Measurements from ENCODE around the gene C8B.
A peak's percentile ranks its signal among the peaks of the same experiment; 100 is the strongest.

C8B gene

GRCh38 chr1:56965916-56966697, at the start of gene C8B:
TSS of gene C8B (minus strand) at chr1:56966015. CDS start at chr1:56965948, 67 bp downstream.
- H3K9ac ChIP-seq (ENCODE audit: low read length in 2 of 2): no peak within 1 kb of the TSS
- no peaks in the 10 kb centered on the region for H3K27me3 ChIP-seq (ENCODE audit: control insufficient read depth in 1 of 2, insufficient read depth in 2 of 2, low read length in 2 of 2)
- H3K4me1 ChIP-seq (ENCODE audit: control insufficient read depth, insufficient read depth, low read length): no peaks in the 10 kb centered on the region
- no peaks in the 10 kb centered on the region for H3K9me3 ChIP-seq (ENCODE audit: control insufficient read depth in 2 of 2, low read length in 2 of 2)
- no peak within 1 kb of the TSS for H3K4me3 ChIP-seq (ENCODE audit: low read length in 2 of 2)
- H3K27ac ChIP-seq (ENCODE audit: low read length): no peak within 1 kb of the TSS
- H3K36me3 ChIP-seq (ENCODE audit: control insufficient read depth in 2 of 2, insufficient read depth in 2 of 2, low read length in 2 of 2): no peaks in the 10 kb centered on the region

GRCh38 chr1:57015071-57015470, 49.3 kb upstream of the C8B start:
- Histone ChIP-seq H3K27me3 (ENCODE audit: control insufficient read depth in 1 of 2, insufficient read depth in 2 of 2, low read length in 2 of 2) (no peaks in the 10 kb centered on the region), H3K4me1 (ENCODE audit: control insufficient read depth, insufficient read depth, low read length) (peaks cover 3% of the 10 kb centered on the region), H3K9ac (ENCODE audit: low read length in 2 of 2) (no peak overlapping the region), H3K4me3 (ENCODE audit: low read length in 2 of 2) (no peak overlapping the region), H3K36me3 (ENCODE audit: control insufficient read depth in 2 of 2, insufficient read depth in 2 of 2, low read length in 2 of 2) (no peaks in the 10 kb centered on the region), H3K9me3 (ENCODE audit: control insufficient read depth in 2 of 2, low read length in 2 of 2) (no peaks in the 10 kb centered on the region), H3K27ac (ENCODE audit: low read length) (no peak overlapping the region)

GRCh38 chr1:57013522-57013921, 47.7 kb upstream of the C8B start:
- Histone ChIP-seq H3K36me3 (ENCODE audit: control insufficient read depth in 2 of 2, insufficient read depth in 2 of 2, low read length in 2 of 2) (no peaks in the 10 kb centered on the region), H3K9ac (ENCODE audit: low read length in 2 of 2) (no peak overlapping the region), H3K9me3 (ENCODE audit: control insufficient read depth in 2 of 2, low read length in 2 of 2) (no peaks in the 10 kb centered on the region), H3K27ac (ENCODE audit: low read length) (no peak overlapping the region), H3K4me1 (ENCODE audit: control insufficient read depth, insufficient read depth, low read length) (peaks cover 3% of the 10 kb centered on the region), H3K4me3 (ENCODE audit: low read length in 2 of 2) (no peak overlapping the region), H3K27me3 (ENCODE audit: control insufficient read depth in 1 of 2, insufficient read depth in 2 of 2, low read length in 2 of 2) (no peaks in the 10 kb centered on the region)

GRCh38 chr1:57012315-57012714, 46.5 kb upstream of the C8B start:
- H3K9ac ChIP-seq (ENCODE audit: low read length in 2 of 2): no peak overlapping the region
- peak overlapping the region; percentile 0 for H3K27ac ChIP-seq (ENCODE audit: low read length)
- H3K9me3 ChIP-seq (ENCODE audit: control insufficient read depth in 2 of 2, low read length in 2 of 2): no peaks in the 10 kb centered on the region
- no peaks in the 10 kb centered on the region for H3K27me3 ChIP-seq (ENCODE audit: control insufficient read depth in 1 of 2, insufficient read depth in 2 of 2, low read length in 2 of 2)
- peaks cover 3% of the 10 kb centered on the region for H3K4me1 ChIP-seq (ENCODE audit: control insufficient read depth, insufficient read depth, low read length)
- H3K36me3 ChIP-seq (ENCODE audit: control insufficient read depth in 2 of 2, insufficient read depth in 2 of 2, low read length in 2 of 2): no peaks in the 10 kb centered on the region
- peak overlapping the region in 1 of 2 donors; percentile 26 for H3K4me3 ChIP-seq (ENCODE audit: low read length in 2 of 2)

GRCh38 chr1:57010511-57010910, 44.7 kb upstream of the C8B start:
- H3K4me3 ChIP-seq (ENCODE audit: low read length in 2 of 2): no peak overlapping the region
- no peak overlapping the region for H3K27ac ChIP-seq (ENCODE audit: low read length)
- peaks cover 3% of the 10 kb centered on the region for H3K4me1 ChIP-seq (ENCODE audit: control insufficient read depth, insufficient read depth, low read length)
- no peaks in the 10 kb centered on the region for H3K27me3 ChIP-seq (ENCODE audit: control insufficient read depth in 1 of 2, insufficient read depth in 2 of 2, low read length in 2 of 2)
- no peaks in the 10 kb centered on the region for H3K36me3 ChIP-seq (ENCODE audit: control insufficient read depth in 2 of 2, insufficient read depth in 2 of 2, low read length in 2 of 2)
- no peak overlapping the region for H3K9ac ChIP-seq (ENCODE audit: low read length in 2 of 2)
- no peaks in the 10 kb centered on the region for H3K9me3 ChIP-seq (ENCODE audit: control insufficient read depth in 2 of 2, low read length in 2 of 2)

GRCh38 chr1:57007948-57008347, 42.1 kb upstream of the C8B start:
- H3K9me3 ChIP-seq (ENCODE audit: control insufficient read depth in 2 of 2, low read length in 2 of 2): no peaks in the 10 kb centered on the region
- H3K4me1 ChIP-seq (ENCODE audit: control insufficient read depth, insufficient read depth, low read length): peaks cover 3% of the 10 kb centered on the region
- no peaks in the 10 kb centered on the region for H3K36me3 ChIP-seq (ENCODE audit: control insufficient read depth in 2 of 2, insufficient read depth in 2 of 2, low read length in 2 of 2)
- no peak overlapping the region for H3K27ac ChIP-seq (ENCODE audit: low read length)
- no peaks in the 10 kb centered on the region for H3K27me3 ChIP-seq (ENCODE audit: control insufficient read depth in 1 of 2, insufficient read depth in 2 of 2, low read length in 2 of 2)
- no peak overlapping the region for H3K9ac ChIP-seq (ENCODE audit: low read length in 2 of 2)
- H3K4me3 ChIP-seq (ENCODE audit: low read length in 2 of 2): no peak overlapping the region

GRCh38 chr1:57007472-57007871, 41.7 kb upstream of the C8B start:
- Histone ChIP-seq H3K27ac (ENCODE audit: low read length) (no peak overlapping the region), H3K36me3 (ENCODE audit: control insufficient read depth in 2 of 2, insufficient read depth in 2 of 2, low read length in 2 of 2) (no peaks in the 10 kb centered on the region), H3K4me1 (ENCODE audit: control insufficient read depth, insufficient read depth, low read length) (peaks cover 3% of the 10 kb centered on the region), H3K4me3 (ENCODE audit: low read length in 2 of 2) (no peak overlapping the region), H3K27me3 (ENCODE audit: control insufficient read depth in 1 of 2, insufficient read depth in 2 of 2, low read length in 2 of 2) (no peaks in the 10 kb centered on the region), H3K9ac (ENCODE audit: low read length in 2 of 2) (no peak overlapping the region), H3K9me3 (ENCODE audit: control insufficient read depth in 2 of 2, low read length in 2 of 2) (no peaks in the 10 kb centered on the region)

GRCh38 chr1:57003398-57004139, 37.8 kb upstream of the C8B start:
- no peaks in the 10 kb centered on the region for H3K9me3 ChIP-seq (ENCODE audit: control insufficient read depth in 2 of 2, low read length in 2 of 2)

GRCh38 chr1:56995414-56996100, 29.7 kb upstream of the C8B start:
- H3K27me3 ChIP-seq (ENCODE audit: control insufficient read depth in 1 of 2, insufficient read depth in 2 of 2, low read length in 2 of 2): no peaks in the 10 kb centered on the region
- H3K27ac ChIP-seq (ENCODE audit: low read length): no peak overlapping the region
- H3K36me3 ChIP-seq (ENCODE audit: control insufficient read depth in 2 of 2, insufficient read depth in 2 of 2, low read length in 2 of 2): no peaks in the 10 kb centered on the region
- H3K4me3 ChIP-seq (ENCODE audit: low read length in 2 of 2): no peak overlapping the region
- no peaks in the 10 kb centered on the region for H3K9me3 ChIP-seq (ENCODE audit: control insufficient read depth in 2 of 2, low read length in 2 of 2)
- no peak overlapping the region for H3K9ac ChIP-seq (ENCODE audit: low read length in 2 of 2)
- peaks cover 4% of the 10 kb centered on the region for H3K4me1 ChIP-seq (ENCODE audit: control insufficient read depth, insufficient read depth, low read length)

More at GRCh38 chr1:57003398-57004139, 37.8 kb upstream of the C8B start:
- H3K27ac ChIP-seq (ENCODE audit: low read length): no peak overlapping the region
- H3K27me3 ChIP-seq (ENCODE audit: control insufficient read depth in 1 of 2, insufficient read depth in 2 of 2, low read length in 2 of 2): no peaks in the 10 kb centered on the region
- no peak overlapping the region for H3K9ac ChIP-seq (ENCODE audit: low read length in 2 of 2)
- H3K36me3 ChIP-seq (ENCODE audit: control insufficient read depth in 2 of 2, insufficient read depth in 2 of 2, low read length in 2 of 2): no peaks in the 10 kb centered on the region
- no peaks in the 10 kb centered on the region for H3K4me1 ChIP-seq (ENCODE audit: control insufficient read depth, insufficient read depth, low read length)
- no peak overlapping the region for H3K4me3 ChIP-seq (ENCODE audit: low read length in 2 of 2)

GRCh38 chr1:56993475-56993874, 27.7 kb upstream of the C8B start:
- no peak overlapping the region for H3K27ac ChIP-seq (ENCODE audit: low read length)
- no peaks in the 10 kb centered on the region for H3K36me3 ChIP-seq (ENCODE audit: control insufficient read depth in 2 of 2, insufficient read depth in 2 of 2, low read length in 2 of 2)
- H3K9me3 ChIP-seq (ENCODE audit: control insufficient read depth in 2 of 2, low read length in 2 of 2): no peaks in the 10 kb centered on the region
- no peak overlapping the region for H3K4me3 ChIP-seq (ENCODE audit: low read length in 2 of 2)
- H3K4me1 ChIP-seq (ENCODE audit: control insufficient read depth, insufficient read depth, low read length): peaks cover 4% of the 10 kb centered on the region
- H3K27me3 ChIP-seq (ENCODE audit: control insufficient read depth in 1 of 2, insufficient read depth in 2 of 2, low read length in 2 of 2): no peaks in the 10 kb centered on the region
- H3K9ac ChIP-seq (ENCODE audit: low read length in 2 of 2): no peak overlapping the region
